GM06990 (cell line): ENCODE measurements around the gene ZFP1.
"Not testable (repeated sequence)": the region's sequence is repeated elsewhere in the genome, so short reads cannot be mapped to it uniquely, and the experiment has no call there.

Experiments
- DNase-seq: peaks from one replicate; pipeline ENCODE4 v3.0.0-alpha.2; 2011; ENCODE audit not compliant: insufficient read length; ENCODE audit errors: extremely low read depth
- H3K27me3 ChIP-seq: replicated peaks from 2 replicates; pipeline ENCODE4 v1.6.0; 2011; ENCODE audit warnings: low read length; ENCODE audit not compliant: control insufficient read depth, insufficient read depth
- H3K36me3 ChIP-seq: 2 replicates; pipeline ENCODE4 v1.5.1; 2011; ENCODE audit warnings: low read length; ENCODE audit not compliant: control insufficient read depth, insufficient read depth
- H3K4me3 ChIP-seq: replicated peaks from 2 replicates; pipeline ENCODE4 v1.5.1; 2011; ENCODE audit warnings: low read depth, mild to moderate bottlenecking, control low read depth, low read length
- TF ChIP-seq, protein P1 (sequence below): IDR thresholded peaks from 2 replicates; pipeline ENCODE4 v1.5.1; 2011; ENCODE audit warnings: low read length, control low read depth, mild to moderate bottlenecking, inconsistent platforms; ENCODE audit not compliant: insufficient read depth, poor library complexity, severe bottlenecking

The ZFP1 gene

DNA sequence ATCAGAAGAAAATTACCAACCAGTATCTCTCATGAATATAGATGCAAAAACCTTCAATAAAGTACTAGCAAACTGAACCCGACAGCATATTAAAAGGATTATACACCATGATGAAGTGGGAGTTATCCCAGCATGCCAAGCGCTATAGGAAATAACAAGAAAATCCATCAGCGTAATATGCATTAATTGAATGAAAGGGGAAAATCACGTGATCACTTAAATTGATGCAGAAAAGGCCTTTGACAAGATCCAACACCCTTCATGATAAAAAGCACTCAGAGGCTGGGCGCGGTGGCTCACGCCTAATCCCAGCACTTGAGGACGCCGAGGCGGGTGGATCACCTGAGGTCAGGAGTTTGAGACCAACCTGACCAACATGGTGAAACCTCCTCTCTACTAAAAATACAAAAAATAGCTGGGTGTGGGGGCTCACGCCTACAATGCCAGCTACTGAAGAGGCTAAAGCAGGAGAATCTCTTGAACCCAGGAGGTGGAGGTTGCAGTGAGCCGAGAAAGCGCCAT, 53.8 kb downstream of the ZFP1 start:
- DNase-seq = no peak
- Histone ChIP-seq H3K36me3 (no peaks in the 10 kb centered on the region), H3K27me3 (no peaks in the 10 kb centered on the region), H3K4me3 (no peak overlapping the region)
- TF ChIP-seq, protein P1, sequence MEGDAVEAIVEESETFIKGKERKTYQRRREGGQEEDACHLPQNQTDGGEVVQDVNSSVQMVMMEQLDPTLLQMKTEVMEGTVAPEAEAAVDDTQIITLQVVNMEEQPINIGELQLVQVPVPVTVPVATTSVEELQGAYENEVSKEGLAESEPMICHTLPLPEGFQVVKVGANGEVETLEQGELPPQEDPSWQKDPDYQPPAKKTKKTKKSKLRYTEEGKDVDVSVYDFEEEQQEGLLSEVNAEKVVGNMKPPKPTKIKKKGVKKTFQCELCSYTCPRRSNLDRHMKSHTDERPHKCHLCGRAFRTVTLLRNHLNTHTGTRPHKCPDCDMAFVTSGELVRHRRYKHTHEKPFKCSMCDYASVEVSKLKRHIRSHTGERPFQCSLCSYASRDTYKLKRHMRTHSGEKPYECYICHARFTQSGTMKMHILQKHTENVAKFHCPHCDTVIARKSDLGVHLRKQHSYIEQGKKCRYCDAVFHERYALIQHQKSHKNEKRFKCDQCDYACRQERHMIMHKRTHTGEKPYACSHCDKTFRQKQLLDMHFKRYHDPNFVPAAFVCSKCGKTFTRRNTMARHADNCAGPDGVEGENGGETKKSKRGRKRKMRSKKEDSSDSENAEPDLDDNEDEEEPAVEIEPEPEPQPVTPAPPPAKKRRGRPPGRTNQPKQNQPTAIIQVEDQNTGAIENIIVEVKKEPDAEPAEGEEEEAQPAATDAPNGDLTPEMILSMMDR = no peak

DNA sequence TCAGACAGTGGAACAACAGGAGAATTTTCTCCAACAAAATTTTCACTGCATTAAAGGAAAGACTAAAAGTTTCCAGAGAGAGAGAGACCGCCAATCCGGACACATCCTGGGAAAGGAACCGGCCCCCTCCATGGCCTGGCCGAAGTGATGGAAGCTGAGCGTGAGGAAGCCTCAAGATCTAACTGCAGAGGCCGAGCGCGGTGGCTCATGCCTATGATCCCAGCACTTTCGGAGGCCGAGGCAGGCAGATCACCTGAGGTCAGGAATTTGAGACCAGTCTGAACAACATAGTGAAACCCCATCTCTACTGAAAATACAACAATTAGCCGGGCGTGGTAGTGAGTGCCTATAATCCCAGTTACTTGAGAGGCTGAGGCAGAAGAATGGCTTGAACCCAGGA, 54.8 kb downstream of the ZFP1 start:
- DNase-seq = no peak
- TF ChIP-seq, protein P1 = no peak
- no peak overlapping the region for H3K4me3 ChIP-seq
- H3K36me3 ChIP-seq = no peaks in the 10 kb centered on the region
- no peaks in the 10 kb centered on the region for H3K27me3 ChIP-seq

DNA sequence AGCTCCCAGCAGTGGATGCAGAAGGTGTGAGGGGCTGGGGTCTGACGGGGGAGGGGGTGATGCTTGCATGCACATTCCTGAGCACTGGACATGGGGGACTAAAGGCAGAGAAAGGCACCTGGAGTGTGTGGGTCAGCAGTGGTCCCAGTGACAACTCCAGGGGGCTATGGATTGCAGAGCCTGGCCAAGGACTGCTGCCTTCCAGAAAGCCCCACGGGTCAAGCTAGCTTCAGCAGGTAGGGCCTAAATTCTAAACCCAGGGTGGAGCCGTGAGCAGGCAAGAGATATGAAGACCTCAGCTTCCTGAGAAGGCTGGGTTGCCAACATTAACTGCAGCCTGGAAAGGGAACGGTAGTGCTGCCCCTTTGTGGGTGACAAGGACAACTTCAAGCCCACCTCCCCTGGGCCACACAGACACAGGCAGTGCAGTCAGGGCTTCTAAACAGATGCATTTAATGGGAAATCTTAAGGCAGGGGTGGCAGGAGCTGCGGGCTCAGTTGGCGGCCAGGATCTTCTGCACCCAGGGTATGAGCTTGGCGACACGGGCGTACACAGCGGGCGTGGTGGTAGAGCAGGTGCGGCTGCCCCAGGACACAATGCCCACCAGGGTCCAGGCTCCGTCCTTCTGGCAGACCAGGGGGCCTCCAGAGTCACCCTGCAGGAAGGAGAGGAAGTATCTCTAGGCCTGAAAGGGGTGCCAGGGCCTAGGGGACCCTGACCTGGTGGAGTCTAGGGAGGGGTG, 55.5 kb downstream of the ZFP1 start:
- DNase-seq = no peak
- Histone ChIP-seq H3K4me3 (no peak overlapping the region), H3K27me3 (no peaks in the 10 kb centered on the region), H3K36me3 (no peaks in the 10 kb centered on the region)
- TF ChIP-seq, protein P1 = no peak

DNA sequence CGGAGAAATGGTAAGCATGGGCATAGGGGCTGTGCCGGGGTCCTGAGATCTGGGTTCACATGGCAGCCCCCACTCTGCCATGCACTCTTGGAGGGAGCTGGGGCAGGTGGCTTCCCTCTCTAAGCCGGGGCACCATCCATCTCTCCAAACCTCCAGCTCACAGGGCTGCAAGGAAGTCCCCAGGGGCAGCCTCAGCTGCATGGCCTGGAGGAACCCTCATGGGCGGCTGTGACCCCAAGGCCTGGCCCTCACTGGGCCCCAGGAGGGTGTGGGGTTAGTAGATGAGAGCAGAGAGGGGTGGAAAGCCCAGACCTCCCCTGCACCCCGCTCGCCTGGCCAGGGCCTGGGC, 56.1 kb downstream of the ZFP1 start:
- Histone ChIP-seq H3K36me3 (no peaks in the 10 kb centered on the region), H3K4me3 (no peak overlapping the region), H3K27me3 (no peaks in the 10 kb centered on the region)
- no peak for DNase-seq
- TF ChIP-seq, protein P1 = no peak

DNA sequence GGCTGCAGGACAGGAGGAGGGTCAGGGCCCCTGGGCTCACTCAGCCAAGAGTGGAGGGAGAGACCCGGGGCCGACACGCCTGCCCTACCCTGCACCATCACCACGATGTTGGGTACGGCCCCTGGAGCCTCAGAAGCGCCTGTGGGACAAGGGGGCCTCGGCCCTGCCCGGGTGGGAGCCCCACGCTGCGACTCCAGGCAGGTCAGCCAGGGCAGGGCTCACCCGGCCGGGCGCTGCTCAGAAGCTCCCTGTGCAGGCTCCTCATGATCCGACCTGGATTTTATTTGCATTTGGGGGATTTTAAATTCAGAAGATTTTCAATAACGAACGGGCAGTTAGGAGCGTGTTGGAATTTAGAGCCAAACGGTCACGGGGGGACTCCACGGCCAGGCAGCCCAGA, 56.6 kb downstream of the ZFP1 start:
- H3K27me3 ChIP-seq, H3K36me3 ChIP-seq, H3K4me3 ChIP-seq, DNase-seq: not testable (repeated sequence)

DNA sequence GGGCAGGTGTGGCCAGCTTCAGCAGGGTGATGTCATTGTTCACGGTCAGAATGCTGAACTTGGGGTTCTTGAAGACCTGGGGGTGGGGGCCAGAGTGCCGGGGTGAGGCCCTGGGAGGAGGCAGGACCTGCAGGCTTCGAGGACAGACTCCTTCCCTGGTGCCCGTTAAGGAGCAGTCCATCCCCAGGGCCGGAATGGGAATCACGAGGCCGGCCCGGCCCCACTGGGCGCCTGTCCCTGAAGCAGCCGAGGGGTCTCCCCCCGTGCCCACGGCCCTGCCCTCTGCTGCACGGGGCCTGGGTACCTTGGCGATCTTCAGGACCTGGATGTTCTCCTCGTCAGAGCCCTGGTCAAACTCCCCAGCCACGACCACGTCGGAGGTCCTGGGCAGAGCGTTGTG, 57.1 kb downstream of the ZFP1 start:
- not testable (repeated sequence) for DNase-seq, H3K36me3 ChIP-seq, H3K27me3 ChIP-seq, H3K4me3 ChIP-seq

DNA sequence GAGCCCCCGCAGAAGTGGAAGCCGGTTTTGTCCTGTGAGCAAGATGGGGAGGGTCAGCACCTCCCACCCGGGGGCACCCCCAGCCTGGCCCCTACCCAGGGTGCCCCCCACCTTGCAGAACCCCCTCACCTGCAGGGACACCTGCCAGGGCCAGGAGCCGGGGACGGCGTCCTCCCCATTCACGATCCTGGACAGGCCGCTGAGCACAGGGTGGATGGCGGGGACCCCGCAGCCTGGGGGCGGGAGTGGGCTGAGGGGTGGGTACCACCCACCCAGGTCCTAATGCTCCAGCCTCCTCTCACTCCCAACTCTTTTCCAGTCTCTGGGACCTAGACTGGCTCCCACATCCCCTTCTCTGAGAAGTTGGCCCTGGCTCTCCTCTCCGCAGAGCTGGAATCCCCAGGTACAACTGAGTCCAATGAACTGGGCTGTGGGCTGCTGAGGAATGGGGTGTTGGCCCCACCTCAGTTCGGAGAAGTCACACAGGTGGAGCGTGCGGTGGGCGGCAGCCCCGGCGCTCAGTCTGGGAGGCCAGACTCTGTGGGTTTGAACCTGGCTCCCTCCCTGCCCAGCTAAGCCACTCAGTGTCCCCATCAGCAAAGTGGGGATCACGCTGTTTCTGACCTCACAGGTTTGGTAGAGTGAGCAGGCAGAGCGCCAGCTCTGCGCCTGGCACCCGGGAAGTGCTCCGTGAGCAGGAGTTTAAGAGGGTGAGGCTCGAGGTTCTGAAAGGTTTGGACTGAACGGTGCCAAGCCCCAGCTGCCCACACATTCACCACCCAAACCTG, 57.8 kb downstream of the ZFP1 start:
- H3K4me3 ChIP-seq, H3K36me3 ChIP-seq, H3K27me3 ChIP-seq, DNase-seq: not testable (repeated sequence)
